Measurements from ENCODE around the gene TMCO4. TPM values are rescaled to one million over a fixed set of nuclear protein-coding genes. Genes with fewer than 3 reads are reported as not detected.

Gene TMCO4
- total and polyA plus RNA-seq, 2 of the 4 experiments (the other 2 are of a cell fraction) = 7.3 to 8.6 TPM

GRCh38 chr1:19690342-19690741 lies 109.4 kb downstream of the TMCO4 start:
- Histone ChIP-seq H3K36me3 (ENCODE audit: control insufficient read depth, insufficient read depth, low read length) (peaks cover 19% of the 10 kb centered on the region; the same call in 1 of the 2 replicates), H3K9me1 (ENCODE audit: insufficient read depth, low read length) (no peaks in the 10 kb centered on the region), H4K20me1 (ENCODE audit: insufficient read depth, low read length) (no peaks in the 10 kb centered on the region), H3K14ac (replicated peaks; ENCODE audit: low read depth, low read length) (no peak overlapping the region), H3K9ac (ENCODE audit: low read depth, low read length) (no peak overlapping the region), H2BK15ac (ENCODE audit: low read depth, low read length) (no peak overlapping the region), H4K5ac (ENCODE audit: low read depth, low read length) (no peak overlapping the region), H3K27me3 (ENCODE audit: control insufficient read depth, insufficient read depth, low read length) (no peaks in the 10 kb centered on the region), H2BK5ac (ENCODE audit: low read depth, low read length, poor library complexity, severe bottlenecking) (no peak overlapping the region), H2BK120ac (ENCODE audit: low read depth, low read length) (no peak overlapping the region), H2AFZ (replicated peaks; ENCODE audit: low read length, poor library complexity) (no peak overlapping the region), H3K23ac (ENCODE audit: low read depth, low read length) (no peak overlapping the region), H3K4me2 (ENCODE audit: low read depth, low read length) (no peak overlapping the region), H3K79me1 (ENCODE audit: low read depth in 1 of 2, low read length in 2 of 2) (no peaks in the 10 kb centered on the region), H3K4me3 (ENCODE audit: insufficient read depth, low read depth, low read length) (no peak overlapping the region), H3K56ac (ENCODE audit: extremely low read depth, insufficient read depth, low read length) (no peak overlapping the region), H3K9me3 (ENCODE audit: control insufficient read depth, insufficient read depth, low read length) (peaks cover 3% of the 10 kb centered on the region; the same call in 1 of the 2 replicates), H3K4ac (ENCODE audit: low read depth, low read length) (no peak overlapping the region), H2AK5ac (ENCODE audit: low read depth, low read length) (no peak overlapping the region), H4K8ac (ENCODE audit: low read depth in 2 of 2, low read length in 2 of 2) (no peak overlapping the region), H2BK20ac (ENCODE audit: low read depth, low read length) (no peak overlapping the region), H3K4me1 (ENCODE audit: control insufficient read depth, insufficient read depth, low read length) (no peaks in the 10 kb centered on the region), H4K91ac (ENCODE audit: insufficient read depth, low read depth, low read length) (no peak overlapping the region), H3K18ac (ENCODE audit: low read depth, low read length) (no peak overlapping the region), H2AK9ac (replicated peaks; ENCODE audit: low read depth, low read length, poor library complexity) (no peak overlapping the region), H3K27ac (ENCODE audit: insufficient read depth, low read length) (no peak overlapping the region)
- no peak for TF ChIP-seq RFX5 (IDR thresholded peaks at IDR 0.05; ENCODE audit: low read depth, low read length)
- no peak for TF ChIP-seq CEBPB (IDR thresholded peaks at IDR 0.05; ENCODE audit: low read depth, low read length)
- TF ChIP-seq BHLHE40 (IDR thresholded peaks at IDR 0.05; ENCODE audit: low read depth, low read length) = no peak
- TF ChIP-seq MXI1 (IDR thresholded peaks at IDR 0.05; ENCODE audit: borderline replicate concordance, low read depth, low read length) = no peak
- TF ChIP-seq MAZ (IDR thresholded peaks at IDR 0.05; ENCODE audit: borderline replicate concordance, low read depth, low read length) = no peak
- TF ChIP-seq ELK1 (IDR thresholded peaks at IDR 0.05; ENCODE audit: borderline replicate concordance, low read depth, low read length) = no peak
- TF ChIP-seq FOS (IDR thresholded peaks at IDR 0.05; ENCODE audit: low read depth, low read length) = no peak
- TF ChIP-seq NFE2L2 (IDR thresholded peaks at IDR 0.05; ENCODE audit: low read depth, low read length) = no peak
- TF ChIP-seq CHD1 (IDR thresholded peaks at IDR 0.05; ENCODE audit: low read depth, low read length) = no peak
- no peak for TF ChIP-seq SMC3 (IDR thresholded peaks at IDR 0.05; ENCODE audit: low read depth, low read length)
- no peak for TF ChIP-seq RCOR1 (IDR thresholded peaks at IDR 0.05; ENCODE audit: insufficient replicate concordance, low read length)
- TF ChIP-seq CTCF (conservative IDR thresholded peaks at IDR 0.05; ENCODE audit: low read depth, low read length) = no peak
- TF ChIP-seq RAD21 (IDR thresholded peaks at IDR 0.05; ENCODE audit: low read length) = no peak
- no peak for TF ChIP-seq USF2 (IDR thresholded peaks at IDR 0.05; ENCODE audit: low read depth, low read length)
- TF ChIP-seq POLR2A (IDR thresholded peaks at IDR 0.05; ENCODE audit: low read depth, low read length) = no peak
- no CpG with 5 or more reads among the region's 7 CpGs for WGBS, 2 experiments (ENCODE audit: extremely low coverage in 2 of 2, insufficient read length in 1 of 2)
- ATAC-seq (ENCODE audit: low read depth) = no peak
- intact Hi-C loops (cut with micrococcal nuclease) (no loop called here), in situ Hi-C loops (cut with MboI; ENCODE audit: low sequenced_read_pairs) (no loop called here), dilution Hi-C loops (cut with HindIII; ENCODE audit: low sequenced_read_pairs, unreplicated experiment) (no loop called here)
- no TSS peak for BruUV-seq (replicated peaks)
- ChIA-PET POLR2A (ENCODE audit: unreplicated experiment) (interaction anchor here (0.6 kb wide), 1 partner anchor 52 kb away, joined by 3 read pairs; no protein-coding TSS in a partner anchor), CTCF (no interaction called here)
- no peak for DNase-seq
